ENCODE data around the gene SLC26A6. TPM values are rescaled to one million over a fixed set of nuclear protein-coding genes. Genes with fewer than 3 reads are reported as not detected.

Gene SLC26A6
- total and polyA plus RNA-seq, 2 of the 13 experiments (the other 11 are each of a cell fraction or from before 2014, with no cell fraction given), result 40.7 to 184 TPM

DNA sequence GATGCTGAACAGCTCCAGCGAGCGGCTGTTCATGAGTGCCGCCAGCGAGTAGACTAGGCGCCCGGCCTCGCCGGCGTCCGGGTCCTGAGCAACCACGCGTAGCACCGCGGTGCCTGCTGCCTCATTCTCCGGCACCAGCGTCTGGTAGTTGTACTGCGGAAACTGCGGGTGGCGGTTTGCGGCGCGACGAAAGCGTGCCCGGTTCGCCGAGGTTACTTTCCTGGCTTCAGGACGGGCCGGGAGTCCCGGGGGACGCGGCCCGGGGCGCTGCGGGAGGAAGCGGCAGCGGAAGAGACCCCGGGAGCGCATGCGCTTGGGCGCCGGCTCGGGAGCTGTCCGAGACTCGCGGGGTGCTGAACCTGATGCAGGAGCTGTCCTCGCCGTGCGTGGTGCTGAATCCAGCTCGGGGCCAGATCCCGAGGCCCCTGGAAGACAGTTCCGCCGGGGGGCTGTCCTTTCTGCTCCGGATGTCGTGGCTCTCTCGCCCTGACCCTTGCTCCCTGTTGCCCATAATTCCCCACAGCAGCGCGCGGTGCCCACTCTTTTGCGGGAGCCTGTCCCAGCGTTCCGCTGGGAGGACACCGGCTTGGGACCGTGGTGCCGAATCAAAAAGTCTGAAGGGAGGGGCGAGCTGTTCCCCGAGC is 26.4 kb upstream of the SLC26A6 start (continued):
- TF ChIP-seq SOX5 (CRISPR knock-in tag; IDR thresholded peaks at IDR 0.05; ENCODE audit: borderline replicate concordance) (peak; percentile 95), TBX3 (IDR thresholded peaks at IDR 0.05; ENCODE audit: borderline replicate concordance) (no peak), PHF5A (CRISPR knock-in tag; IDR thresholded peaks at IDR 0.05; ENCODE audit: low read depth, unreplicated experiment) (peak; percentile 100), HOXD1 (CRISPR knock-in tag; IDR thresholded peaks at IDR 0.05) (peak; percentile 100), NFKBIZ (CRISPR knock-in tag; IDR thresholded peaks at IDR 0.05) (peak; percentile 100), ZNF563 (CRISPR knock-in tag; IDR thresholded peaks at IDR 0.05) (peak; percentile 100), RBM39 (IDR thresholded peaks at IDR 0.05; ENCODE audit: low read depth, low read length, poor library complexity, severe bottlenecking) (peak; percentile 80), FOXA1 (IDR thresholded peaks at IDR 0.05) (no peak), FOXA1 (CRISPR knock-in tag; IDR thresholded peaks at IDR 0.05) (peak; percentile 83), MAF1 (CRISPR knock-in tag; IDR thresholded peaks at IDR 0.05; ENCODE audit: borderline replicate concordance) (peak; percentile 100), GLMP (CRISPR knock-in tag; IDR thresholded peaks at IDR 0.05; ENCODE audit: borderline replicate concordance) (peak; percentile 100), RARA (CRISPR knock-in tag; IDR thresholded peaks at IDR 0.05) (peak; percentile 97), ZBTB14 (CRISPR knock-in tag; IDR thresholded peaks at IDR 0.05) (peak; percentile 85), FUBP1 (CRISPR knock-in tag; IDR thresholded peaks at IDR 0.05; ENCODE audit: borderline replicate concordance) (peak; percentile 87; the same call in 1 of the 2 replicates)
- TF ChIP-seq, protein P1, sequence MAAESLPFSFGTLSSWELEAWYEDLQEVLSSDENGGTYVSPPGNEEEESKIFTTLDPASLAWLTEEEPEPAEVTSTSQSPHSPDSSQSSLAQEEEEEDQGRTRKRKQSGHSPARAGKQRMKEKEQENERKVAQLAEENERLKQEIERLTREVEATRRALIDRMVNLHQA (CRISPR knock-in tag; IDR thresholded peaks at IDR 0.05), result peak; percentile 97
- TF ChIP-seq, protein P2, sequence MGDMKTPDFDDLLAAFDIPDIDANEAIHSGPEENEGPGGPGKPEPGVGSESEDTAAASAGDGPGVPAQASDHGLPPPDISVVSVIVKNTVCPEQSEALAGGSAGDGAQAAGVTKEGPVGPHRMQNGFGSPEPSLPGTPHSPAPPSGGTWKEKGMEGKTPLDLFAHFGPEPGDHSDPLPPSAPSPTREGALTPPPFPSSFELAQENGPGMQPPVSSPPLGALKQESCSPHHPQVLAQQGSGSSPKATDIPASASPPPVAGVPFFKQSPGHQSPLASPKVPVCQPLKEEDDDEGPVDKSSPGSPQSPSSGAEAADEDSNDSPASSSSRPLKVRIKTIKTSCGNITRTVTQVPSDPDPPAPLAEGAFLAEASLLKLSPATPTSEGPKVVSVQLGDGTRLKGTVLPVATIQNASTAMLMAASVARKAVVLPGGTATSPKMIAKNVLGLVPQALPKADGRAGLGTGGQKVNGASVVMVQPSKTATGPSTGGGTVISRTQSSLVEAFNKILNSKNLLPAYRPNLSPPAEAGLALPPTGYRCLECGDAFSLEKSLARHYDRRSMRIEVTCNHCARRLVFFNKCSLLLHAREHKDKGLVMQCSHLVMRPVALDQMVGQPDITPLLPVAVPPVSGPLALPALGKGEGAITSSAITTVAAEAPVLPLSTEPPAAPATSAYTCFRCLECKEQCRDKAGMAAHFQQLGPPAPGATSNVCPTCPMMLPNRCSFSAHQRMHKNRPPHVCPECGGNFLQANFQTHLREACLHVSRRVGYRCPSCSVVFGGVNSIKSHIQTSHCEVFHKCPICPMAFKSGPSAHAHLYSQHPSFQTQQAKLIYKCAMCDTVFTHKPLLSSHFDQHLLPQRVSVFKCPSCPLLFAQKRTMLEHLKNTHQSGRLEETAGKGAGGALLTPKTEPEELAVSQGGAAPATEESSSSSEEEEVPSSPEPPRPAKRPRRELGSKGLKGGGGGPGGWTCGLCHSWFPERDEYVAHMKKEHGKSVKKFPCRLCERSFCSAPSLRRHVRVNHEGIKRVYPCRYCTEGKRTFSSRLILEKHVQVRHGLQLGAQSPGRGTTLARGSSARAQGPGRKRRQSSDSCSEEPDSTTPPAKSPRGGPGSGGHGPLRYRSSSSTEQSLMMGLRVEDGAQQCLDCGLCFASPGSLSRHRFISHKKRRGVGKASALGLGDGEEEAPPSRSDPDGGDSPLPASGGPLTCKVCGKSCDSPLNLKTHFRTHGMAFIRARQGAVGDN (CRISPR knock-in tag; IDR thresholded peaks at IDR 0.05), result peak; percentile 96

All from HepG2 (cell line).